WTC11 (cell line): ENCODE measurements around the gene THSD4. TPM values are rescaled to one million over a fixed set of nuclear protein-coding genes. Genes with fewer than 3 reads are reported as not detected.

ENCODE experiments used
- ATAC-seq: fragments of 200-7000 bp; cut with Tn5 transposase; 2 replicates; pipeline ENCODE4 v1.10.0; 2021; ENCODE audit warnings: mild to moderate bottlenecking, moderate library complexity
- CTCF ChIA-PET: fragments of 300-600 bp; sonication (Branson Sonifier 250); formaldehyde crosslinking; loops from one replicate; lab custom pipeline; 2021; ENCODE audit warnings: antibody characterized with exemption; lab: Charles Lee
- POLR2A ChIA-PET: fragments of 350-600 bp; sonication (Branson Sonifier 250); formaldehyde crosslinking; loops from one replicate; lab custom pipeline; 2021; ENCODE audit warnings: antibody characterized with exemption; lab: Charles Lee
- DNase-seq: peaks from one replicate; pipeline ENCODE4 v3.0.0; 2021; ENCODE audit warnings: low spot score
- H3K27ac Mint-ChIP-seq: 2 replicates; pipeline ENCODE4 v1.8.0; 2021; ENCODE audit warnings: mixed read lengths
- H3K27me3 Mint-ChIP-seq: 2 replicates; pipeline ENCODE4 v1.8.0; 2021; ENCODE audit warnings: low read depth, mild to moderate bottlenecking, moderate library complexity, mixed read lengths
- H3K36me3 Mint-ChIP-seq: 2 replicates; pipeline ENCODE4 v1.8.0; 2021; ENCODE audit warnings: mixed read lengths
- H3K4me1 Mint-ChIP-seq: 2 replicates; pipeline ENCODE4 v1.8.0; 2022; ENCODE audit warnings: mixed read lengths
- H3K4me3 Mint-ChIP-seq: 2 replicates; pipeline ENCODE4 v1.8.0; 2021; ENCODE audit warnings: mild to moderate bottlenecking, moderate library complexity, mixed read lengths
- H3K9me3 Mint-ChIP-seq: 2 replicates; pipeline ENCODE4 v1.8.0; 2021; ENCODE audit warnings: mixed read lengths
- CBFB ChIP-seq: sonication (generic); formaldehyde crosslinking; IDR thresholded peaks from 2 replicates; pipeline ENCODE4 v1.8.1; 2022; ENCODE audit warnings: mild to moderate bottlenecking, low read depth, missing genetic modification reagents
- ESRRA ChIP-seq: sonication (generic); formaldehyde crosslinking; IDR thresholded peaks from 2 replicates; pipeline ENCODE4 v1.8.1; 2022; ENCODE audit warnings: mild to moderate bottlenecking, missing genetic modification reagents, borderline replicate concordance
- FOXJ3 ChIP-seq: sonication (generic); formaldehyde crosslinking; IDR thresholded peaks from 2 replicates; pipeline ENCODE4 v1.9.0; 2021; ENCODE audit warnings: missing genetic modification reagents, mild to moderate bottlenecking, borderline replicate concordance
- FOXP1 ChIP-seq: sonication (generic); formaldehyde crosslinking; IDR thresholded peaks from 2 replicates; pipeline ENCODE4 v1.8.0; 2022; ENCODE audit warnings: missing genetic modification reagents, mild to moderate bottlenecking, moderate library complexity, borderline replicate concordance
- GABPB1 ChIP-seq: sonication (generic); formaldehyde crosslinking; IDR thresholded peaks from 2 replicates; pipeline ENCODE4 v1.8.1; 2023; ENCODE audit warnings: mild to moderate bottlenecking, missing genetic modification reagents
- NFATC4 ChIP-seq: fragments of 250-450 bp; sonication (Bioruptor Pico); IDR thresholded peaks from 2 replicates; pipeline ENCODE4 v1.9.0; 2021; ENCODE audit warnings: mild to moderate bottlenecking
- NR2C2 ChIP-seq: sonication (generic); formaldehyde crosslinking; IDR thresholded peaks from 2 replicates; pipeline ENCODE4 v1.8.0; 2022; ENCODE audit warnings: mild to moderate bottlenecking, missing genetic modification reagents
- OVOL2 ChIP-seq: fragments of 250-450 bp; sonication (Bioruptor Pico); IDR thresholded peaks from 2 replicates; pipeline ENCODE4 v1.9.0; 2021; ENCODE audit warnings: mild to moderate bottlenecking, borderline replicate concordance
- ZNF138 ChIP-seq: sonication (generic); formaldehyde crosslinking; conservative IDR thresholded peaks from 2 replicates; pipeline ENCODE4 v1.8.1; 2022; ENCODE audit warnings: mild to moderate bottlenecking, moderate library complexity, missing genetic modification reagents
- ZNF219 ChIP-seq: sonication (generic); formaldehyde crosslinking; IDR thresholded peaks from 2 replicates; pipeline ENCODE4 v1.8.0; 2023; ENCODE audit warnings: missing genetic modification reagents, mild to moderate bottlenecking, borderline replicate concordance
- ZNF416 ChIP-seq: fragments of 250-450 bp; sonication (Bioruptor Pico); IDR thresholded peaks from 2 replicates; pipeline ENCODE4 v1.9.0; 2021; ENCODE audit warnings: mild to moderate bottlenecking, inconsistent platforms
- total RNA-seq: library from RNA; stranded (reverse); gene quantifications from 3 replicates; pipeline ENCODE4 v1.2.3, GENCODE V29; 2021
- TF ChIP-seq, protein P1 (sequence below): sonication (generic); formaldehyde crosslinking; IDR thresholded peaks from 2 replicates; pipeline ENCODE4 v1.8.1; 2023; ENCODE audit warnings: mild to moderate bottlenecking, missing genetic modification reagents, borderline replicate concordance
- TF ChIP-seq, protein P2 (sequence below): fragments of 250-450 bp; sonication (Bioruptor Pico); conservative IDR thresholded peaks from 2 replicates; pipeline ENCODE4 v1.9.0; 2021; ENCODE audit warnings: mild to moderate bottlenecking
- TF ChIP-seq, protein P3 (sequence below): fragments of 250-450 bp; sonication (Bioruptor Pico); IDR thresholded peaks from 2 replicates; pipeline ENCODE4 v1.9.0; 2021; ENCODE audit warnings: mild to moderate bottlenecking, borderline replicate concordance
- TF ChIP-seq, protein P4 (sequence below): fragments of 250-450 bp; sonication (Bioruptor Pico); IDR thresholded peaks from 2 replicates; pipeline ENCODE4 v1.8.0; 2021; ENCODE audit warnings: mild to moderate bottlenecking
- TF ChIP-seq, protein P5 (sequence below): fragments of 250-450 bp; sonication (Bioruptor Pico); IDR thresholded peaks from 2 replicates; pipeline ENCODE4 v1.9.0; 2021; ENCODE audit warnings: mild to moderate bottlenecking
- TF ChIP-seq, protein P6 (sequence below): sonication (generic); formaldehyde crosslinking; IDR thresholded peaks from 2 replicates; pipeline ENCODE4 v1.8.1; 2022; ENCODE audit warnings: mild to moderate bottlenecking, missing genetic modification reagents, moderate library complexity, borderline replicate concordance
- TF ChIP-seq, protein P7 (sequence below): sonication (generic); formaldehyde crosslinking; IDR thresholded peaks from 2 replicates; pipeline ENCODE4 v1.8.1; 2023; ENCODE audit warnings: mild to moderate bottlenecking, missing genetic modification reagents
- TF ChIP-seq, protein P8 (sequence below): sonication (generic); formaldehyde crosslinking; IDR thresholded peaks from 2 replicates; pipeline ENCODE4 v1.8.1; 2022; ENCODE audit warnings: low read depth, missing genetic modification reagents, borderline replicate concordance

The THSD4 gene
- total RNA-seq, 1 experiment from 2014 or later: 7.8 TPM

DNA sequence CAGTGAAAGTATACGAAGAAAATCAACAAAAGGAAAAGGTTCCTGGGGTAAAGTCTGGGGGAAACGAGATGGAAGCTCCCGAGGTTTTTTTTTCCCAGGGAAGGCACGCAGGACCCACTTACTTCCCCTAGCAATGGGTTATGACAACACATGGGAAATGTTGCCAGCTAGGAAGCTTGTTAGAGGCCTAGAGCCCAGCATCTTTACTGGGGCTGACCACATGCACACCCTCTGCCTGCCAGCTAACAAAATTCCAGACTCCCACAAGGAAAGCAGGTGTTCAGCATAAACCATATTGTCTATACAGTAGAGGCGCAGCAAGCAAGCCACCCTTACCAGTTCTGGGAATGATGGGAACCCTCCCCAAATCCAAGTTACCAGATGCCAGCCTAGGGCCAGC, 436.3 kb downstream of the THSD4 start:
- POLR2A ChIA-PET: interaction anchor here (0.6 kb wide), 1 partner anchor 756 kb away, joined by 8 read pairs; no protein-coding TSS in a partner anchor
- ATAC-seq (no peak), DNase-seq (no peak)
- Mint-ChIP-seq H3K27me3 (no peaks in the 10 kb centered on the region), H3K27ac (no peak overlapping the region), H3K4me3 (no peak overlapping the region), H3K36me3 (no peaks in the 10 kb centered on the region), H3K4me1 (peaks cover 15% of the 10 kb centered on the region), H3K9me3 (no peaks in the 10 kb centered on the region)
- CTCF ChIA-PET: interaction anchor here (0.6 to 1.3 kb wide), 3 partner anchors 22 to 201 kb away, joined by 3 read pairs; no protein-coding TSS in a partner anchor
- TF ChIP-seq ZNF219 (CRISPR knock-in tag) (no peak), FOXP1 (no peak), CBFB (no peak)
- TF ChIP-seq, protein P1, sequence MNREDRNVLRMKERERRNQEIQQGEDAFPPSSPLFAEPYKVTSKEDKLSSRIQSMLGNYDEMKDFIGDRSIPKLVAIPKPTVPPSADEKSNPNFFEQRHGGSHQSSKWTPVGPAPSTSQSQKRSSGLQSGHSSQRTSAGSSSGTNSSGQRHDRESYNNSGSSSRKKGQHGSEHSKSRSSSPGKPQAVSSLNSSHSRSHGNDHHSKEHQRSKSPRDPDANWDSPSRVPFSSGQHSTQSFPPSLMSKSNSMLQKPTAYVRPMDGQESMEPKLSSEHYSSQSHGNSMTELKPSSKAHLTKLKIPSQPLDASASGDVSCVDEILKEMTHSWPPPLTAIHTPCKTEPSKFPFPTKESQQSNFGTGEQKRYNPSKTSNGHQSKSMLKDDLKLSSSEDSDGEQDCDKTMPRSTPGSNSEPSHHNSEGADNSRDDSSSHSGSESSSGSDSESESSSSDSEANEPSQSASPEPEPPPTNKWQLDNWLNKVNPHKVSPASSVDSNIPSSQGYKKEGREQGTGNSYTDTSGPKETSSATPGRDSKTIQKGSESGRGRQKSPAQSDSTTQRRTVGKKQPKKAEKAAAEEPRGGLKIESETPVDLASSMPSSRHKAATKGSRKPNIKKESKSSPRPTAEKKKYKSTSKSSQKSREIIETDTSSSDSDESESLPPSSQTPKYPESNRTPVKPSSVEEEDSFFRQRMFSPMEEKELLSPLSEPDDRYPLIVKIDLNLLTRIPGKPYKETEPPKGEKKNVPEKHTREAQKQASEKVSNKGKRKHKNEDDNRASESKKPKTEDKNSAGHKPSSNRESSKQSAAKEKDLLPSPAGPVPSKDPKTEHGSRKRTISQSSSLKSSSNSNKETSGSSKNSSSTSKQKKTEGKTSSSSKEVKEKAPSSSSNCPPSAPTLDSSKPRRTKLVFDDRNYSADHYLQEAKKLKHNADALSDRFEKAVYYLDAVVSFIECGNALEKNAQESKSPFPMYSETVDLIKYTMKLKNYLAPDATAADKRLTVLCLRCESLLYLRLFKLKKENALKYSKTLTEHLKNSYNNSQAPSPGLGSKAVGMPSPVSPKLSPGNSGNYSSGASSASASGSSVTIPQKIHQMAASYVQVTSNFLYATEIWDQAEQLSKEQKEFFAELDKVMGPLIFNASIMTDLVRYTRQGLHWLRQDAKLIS: no peak
- TF ChIP-seq, protein P2, sequence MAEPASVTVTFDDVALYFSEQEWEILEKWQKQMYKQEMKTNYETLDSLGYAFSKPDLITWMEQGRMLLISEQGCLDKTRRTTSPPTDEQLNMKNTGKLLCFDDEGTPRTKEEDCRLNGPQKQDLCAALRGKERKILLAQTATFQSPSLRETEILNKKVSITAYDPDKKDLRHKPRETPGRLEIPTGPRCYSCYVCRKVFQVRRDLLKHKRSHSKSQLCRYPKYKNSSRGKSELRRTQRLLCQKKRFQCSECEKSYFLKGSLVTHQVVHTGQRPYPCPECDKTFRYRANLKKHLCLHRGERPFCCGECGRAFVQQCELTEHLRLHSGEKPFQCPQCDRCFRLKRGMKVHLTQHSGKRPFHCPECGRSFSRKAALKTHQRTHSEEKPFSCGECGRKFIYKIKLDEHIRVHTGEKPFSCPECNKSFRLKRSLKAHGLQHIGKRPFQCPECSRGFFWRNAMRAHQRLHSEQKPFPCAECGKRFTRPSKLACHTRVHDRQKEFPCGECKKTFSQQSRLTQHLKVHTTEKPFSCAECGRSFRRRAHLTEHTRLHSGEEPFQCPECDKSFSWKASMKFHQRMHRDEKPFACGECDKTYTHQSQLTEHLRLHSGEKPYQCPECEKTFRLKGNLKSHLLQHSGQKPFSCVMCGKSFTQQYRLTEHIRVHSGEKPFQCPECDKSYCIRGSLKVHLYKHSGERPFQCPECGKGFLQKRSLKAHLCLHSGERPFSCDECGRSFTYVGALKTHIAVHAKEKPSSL (CRISPR knock-in tag): no peak

DNA sequence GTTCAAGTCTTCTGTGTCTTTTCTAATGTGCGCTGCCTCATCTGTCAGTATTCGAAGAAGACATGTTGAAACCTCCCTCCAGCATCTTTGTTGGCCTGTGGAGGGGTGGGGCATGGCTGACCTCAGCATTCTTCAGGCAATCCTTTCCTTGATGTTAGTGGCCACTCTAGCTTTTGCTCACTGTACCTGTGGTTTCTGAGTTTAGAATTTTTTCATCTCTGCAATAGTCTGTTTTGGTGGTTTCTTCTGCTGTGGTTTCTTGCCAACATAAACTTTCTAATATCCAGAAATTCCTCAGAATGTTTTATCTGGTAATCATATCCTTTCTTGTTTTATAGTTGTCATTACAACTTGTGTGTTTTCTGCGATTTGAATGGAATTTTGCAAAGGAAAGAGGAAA, 443.8 kb downstream of the THSD4 start:
- no peak for DNase-seq
- Mint-ChIP-seq H3K9me3 (peaks cover 4% of the 10 kb centered on the region), H3K27ac (no peak overlapping the region), H3K27me3 (no peaks in the 10 kb centered on the region), H3K36me3 (no peaks in the 10 kb centered on the region), H3K4me3 (no peak overlapping the region), H3K4me1 (peaks cover 5% of the 10 kb centered on the region)
- peak; percentile 26; the same call in 1 of the 2 replicates for ATAC-seq
- ChIA-PET CTCF (no interaction called here), POLR2A (no interaction called here)
- TF ChIP-seq FOXJ3 (no peak), OVOL2 (CRISPR knock-in tag) (no peak), ESRRA (no peak), GABPB1 (CRISPR knock-in tag) (no peak), NFATC4 (CRISPR knock-in tag) (no peak), NR2C2 (CRISPR knock-in tag) (no peak), ZNF138 (CRISPR knock-in tag) (no peak), ZNF416 (CRISPR knock-in tag) (no peak)
- TF ChIP-seq, protein P3, sequence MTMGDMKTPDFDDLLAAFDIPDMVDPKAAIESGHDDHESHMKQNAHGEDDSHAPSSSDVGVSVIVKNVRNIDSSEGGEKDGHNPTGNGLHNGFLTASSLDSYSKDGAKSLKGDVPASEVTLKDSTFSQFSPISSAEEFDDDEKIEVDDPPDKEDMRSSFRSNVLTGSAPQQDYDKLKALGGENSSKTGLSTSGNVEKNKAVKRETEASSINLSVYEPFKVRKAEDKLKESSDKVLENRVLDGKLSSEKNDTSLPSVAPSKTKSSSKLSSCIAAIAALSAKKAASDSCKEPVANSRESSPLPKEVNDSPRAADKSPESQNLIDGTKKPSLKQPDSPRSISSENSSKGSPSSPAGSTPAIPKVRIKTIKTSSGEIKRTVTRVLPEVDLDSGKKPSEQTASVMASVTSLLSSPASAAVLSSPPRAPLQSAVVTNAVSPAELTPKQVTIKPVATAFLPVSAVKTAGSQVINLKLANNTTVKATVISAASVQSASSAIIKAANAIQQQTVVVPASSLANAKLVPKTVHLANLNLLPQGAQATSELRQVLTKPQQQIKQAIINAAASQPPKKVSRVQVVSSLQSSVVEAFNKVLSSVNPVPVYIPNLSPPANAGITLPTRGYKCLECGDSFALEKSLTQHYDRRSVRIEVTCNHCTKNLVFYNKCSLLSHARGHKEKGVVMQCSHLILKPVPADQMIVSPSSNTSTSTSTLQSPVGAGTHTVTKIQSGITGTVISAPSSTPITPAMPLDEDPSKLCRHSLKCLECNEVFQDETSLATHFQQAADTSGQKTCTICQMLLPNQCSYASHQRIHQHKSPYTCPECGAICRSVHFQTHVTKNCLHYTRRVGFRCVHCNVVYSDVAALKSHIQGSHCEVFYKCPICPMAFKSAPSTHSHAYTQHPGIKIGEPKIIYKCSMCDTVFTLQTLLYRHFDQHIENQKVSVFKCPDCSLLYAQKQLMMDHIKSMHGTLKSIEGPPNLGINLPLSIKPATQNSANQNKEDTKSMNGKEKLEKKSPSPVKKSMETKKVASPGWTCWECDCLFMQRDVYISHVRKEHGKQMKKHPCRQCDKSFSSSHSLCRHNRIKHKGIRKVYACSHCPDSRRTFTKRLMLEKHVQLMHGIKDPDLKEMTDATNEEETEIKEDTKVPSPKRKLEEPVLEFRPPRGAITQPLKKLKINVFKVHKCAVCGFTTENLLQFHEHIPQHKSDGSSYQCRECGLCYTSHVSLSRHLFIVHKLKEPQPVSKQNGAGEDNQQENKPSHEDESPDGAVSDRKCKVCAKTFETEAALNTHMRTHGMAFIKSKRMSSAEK (CRISPR knock-in tag): no peak
- TF ChIP-seq, protein P4, sequence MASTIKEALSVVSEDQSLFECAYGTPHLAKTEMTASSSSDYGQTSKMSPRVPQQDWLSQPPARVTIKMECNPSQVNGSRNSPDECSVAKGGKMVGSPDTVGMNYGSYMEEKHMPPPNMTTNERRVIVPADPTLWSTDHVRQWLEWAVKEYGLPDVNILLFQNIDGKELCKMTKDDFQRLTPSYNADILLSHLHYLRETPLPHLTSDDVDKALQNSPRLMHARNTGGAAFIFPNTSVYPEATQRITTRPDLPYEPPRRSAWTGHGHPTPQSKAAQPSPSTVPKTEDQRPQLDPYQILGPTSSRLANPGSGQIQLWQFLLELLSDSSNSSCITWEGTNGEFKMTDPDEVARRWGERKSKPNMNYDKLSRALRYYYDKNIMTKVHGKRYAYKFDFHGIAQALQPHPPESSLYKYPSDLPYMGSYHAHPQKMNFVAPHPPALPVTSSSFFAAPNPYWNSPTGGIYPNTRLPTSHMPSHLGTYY (CRISPR knock-in tag): no peak
- TF ChIP-seq, protein P5, sequence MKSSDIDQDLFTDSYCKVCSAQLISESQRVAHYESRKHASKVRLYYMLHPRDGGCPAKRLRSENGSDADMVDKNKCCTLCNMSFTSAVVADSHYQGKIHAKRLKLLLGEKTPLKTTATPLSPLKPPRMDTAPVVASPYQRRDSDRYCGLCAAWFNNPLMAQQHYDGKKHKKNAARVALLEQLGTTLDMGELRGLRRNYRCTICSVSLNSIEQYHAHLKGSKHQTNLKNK: no peak
- TF ChIP-seq, protein P6, sequence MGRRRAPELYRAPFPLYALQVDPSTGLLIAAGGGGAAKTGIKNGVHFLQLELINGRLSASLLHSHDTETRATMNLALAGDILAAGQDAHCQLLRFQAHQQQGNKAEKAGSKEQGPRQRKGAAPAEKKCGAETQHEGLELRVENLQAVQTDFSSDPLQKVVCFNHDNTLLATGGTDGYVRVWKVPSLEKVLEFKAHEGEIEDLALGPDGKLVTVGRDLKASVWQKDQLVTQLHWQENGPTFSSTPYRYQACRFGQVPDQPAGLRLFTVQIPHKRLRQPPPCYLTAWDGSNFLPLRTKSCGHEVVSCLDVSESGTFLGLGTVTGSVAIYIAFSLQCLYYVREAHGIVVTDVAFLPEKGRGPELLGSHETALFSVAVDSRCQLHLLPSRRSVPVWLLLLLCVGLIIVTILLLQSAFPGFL (CRISPR knock-in tag): no peak
- TF ChIP-seq, protein P7, sequence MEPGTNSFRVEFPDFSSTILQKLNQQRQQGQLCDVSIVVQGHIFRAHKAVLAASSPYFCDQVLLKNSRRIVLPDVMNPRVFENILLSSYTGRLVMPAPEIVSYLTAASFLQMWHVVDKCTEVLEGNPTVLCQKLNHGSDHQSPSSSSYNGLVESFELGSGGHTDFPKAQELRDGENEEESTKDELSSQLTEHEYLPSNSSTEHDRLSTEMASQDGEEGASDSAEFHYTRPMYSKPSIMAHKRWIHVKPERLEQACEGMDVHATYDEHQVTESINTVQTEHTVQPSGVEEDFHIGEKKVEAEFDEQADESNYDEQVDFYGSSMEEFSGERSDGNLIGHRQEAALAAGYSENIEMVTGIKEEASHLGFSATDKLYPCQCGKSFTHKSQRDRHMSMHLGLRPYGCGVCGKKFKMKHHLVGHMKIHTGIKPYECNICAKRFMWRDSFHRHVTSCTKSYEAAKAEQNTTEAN: no peak
- TF ChIP-seq, protein P8, sequence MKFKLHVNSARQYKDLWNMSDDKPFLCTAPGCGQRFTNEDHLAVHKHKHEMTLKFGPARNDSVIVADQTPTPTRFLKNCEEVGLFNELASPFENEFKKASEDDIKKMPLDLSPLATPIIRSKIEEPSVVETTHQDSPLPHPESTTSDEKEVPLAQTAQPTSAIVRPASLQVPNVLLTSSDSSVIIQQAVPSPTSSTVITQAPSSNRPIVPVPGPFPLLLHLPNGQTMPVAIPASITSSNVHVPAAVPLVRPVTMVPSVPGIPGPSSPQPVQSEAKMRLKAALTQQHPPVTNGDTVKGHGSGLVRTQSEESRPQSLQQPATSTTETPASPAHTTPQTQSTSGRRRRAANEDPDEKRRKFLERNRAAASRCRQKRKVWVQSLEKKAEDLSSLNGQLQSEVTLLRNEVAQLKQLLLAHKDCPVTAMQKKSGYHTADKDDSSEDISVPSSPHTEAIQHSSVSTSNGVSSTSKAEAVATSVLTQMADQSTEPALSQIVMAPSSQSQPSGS (CRISPR knock-in tag): no peak
